Fibroblast of skin of abdomen (primary cell): ENCODE data around the gene CSN1S1. TPM values are rescaled to one million over a fixed set of nuclear protein-coding genes. Genes with fewer than 3 reads are reported as not detected.
"Not testable (repeated sequence)": the region's sequence is repeated elsewhere in the genome, so short reads cannot be mapped to it uniquely, and the experiment has no call there.

Experiments used
- DNase-seq: peaks from one replicate; pipeline ENCODE4 v3.0.0-alpha.2; 2013
- polyA plus RNA-seq, 2 experiments: library from polyadenylated mRNA; unstranded; fragments of 120-200 nt; gene quantifications; one replicate each; pipeline ENCODE4 v1.2.1, GENCODE V29; 2013; ENCODE audit not compliant: insufficient read length in 2 of 2

CSN1S1 gene, protein sequence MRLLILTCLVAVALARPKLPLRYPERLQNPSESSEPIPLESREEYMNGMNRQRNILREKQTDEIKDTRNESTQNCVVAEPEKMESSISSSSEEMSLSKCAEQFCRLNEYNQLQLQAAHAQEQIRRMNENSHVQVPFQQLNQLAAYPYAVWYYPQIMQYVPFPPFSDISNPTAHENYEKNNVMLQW
- not detected for polyA plus RNA-seq (2013, experiment 1 of 2; ENCODE audit: insufficient read length)
- polyA plus RNA-seq (2013, experiment 2 of 2; ENCODE audit: insufficient read length), result not detected

DNA sequence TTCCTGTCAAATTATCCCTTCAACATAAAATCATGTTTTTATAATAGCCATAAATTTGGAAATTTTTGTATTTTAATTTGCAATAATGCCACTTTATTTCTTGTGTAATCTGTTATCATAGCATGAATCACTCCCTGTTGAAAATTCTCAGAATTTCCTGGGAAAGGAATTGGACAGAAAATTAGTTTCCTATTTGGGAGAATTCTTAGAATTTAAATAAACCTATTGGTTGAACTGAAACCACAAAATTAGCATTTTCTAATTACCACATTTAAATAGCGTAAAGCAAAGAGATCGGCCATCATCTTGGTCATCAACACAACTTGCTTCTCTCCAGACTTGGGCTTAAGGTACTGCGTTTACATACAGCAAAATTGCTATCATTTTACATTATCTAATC is at the start of gene CSN1S1:
CSN1S1 (plus strand) TSS at position 301 of the 400 bp plus-strand sequence. CDS start 1,488 bp downstream, outside the sequence.
- no peak for DNase-seq

DNA sequence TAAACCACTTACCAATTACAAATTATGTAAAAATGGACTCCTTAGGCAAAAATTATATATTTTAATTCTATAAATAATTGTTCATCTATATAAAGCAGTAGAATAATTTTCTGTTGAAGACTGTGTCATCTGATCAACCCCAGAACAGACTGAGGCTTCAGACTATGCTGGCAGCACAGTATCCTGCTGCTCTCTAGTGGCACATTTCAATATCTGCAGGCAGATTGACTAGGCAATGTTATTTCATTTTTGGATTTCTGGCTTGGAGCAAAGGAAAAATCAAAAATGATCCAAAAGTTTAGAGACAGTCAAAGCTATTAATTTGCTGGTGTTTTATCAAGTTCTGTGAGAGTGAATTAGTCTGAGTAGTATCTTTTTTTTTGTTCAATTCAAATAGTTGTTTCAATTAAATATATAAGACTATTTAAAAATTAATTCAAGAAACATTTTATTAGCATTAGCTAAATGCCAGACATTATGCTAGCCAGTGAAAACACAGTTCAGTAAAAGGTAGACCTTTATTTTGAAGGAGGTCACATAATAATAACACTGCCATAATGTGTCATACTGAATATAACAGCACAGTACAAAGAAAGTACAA is 49.6 kb upstream of the CSN1S1 start:
- DNase-seq, result peak; percentile 48

DNA sequence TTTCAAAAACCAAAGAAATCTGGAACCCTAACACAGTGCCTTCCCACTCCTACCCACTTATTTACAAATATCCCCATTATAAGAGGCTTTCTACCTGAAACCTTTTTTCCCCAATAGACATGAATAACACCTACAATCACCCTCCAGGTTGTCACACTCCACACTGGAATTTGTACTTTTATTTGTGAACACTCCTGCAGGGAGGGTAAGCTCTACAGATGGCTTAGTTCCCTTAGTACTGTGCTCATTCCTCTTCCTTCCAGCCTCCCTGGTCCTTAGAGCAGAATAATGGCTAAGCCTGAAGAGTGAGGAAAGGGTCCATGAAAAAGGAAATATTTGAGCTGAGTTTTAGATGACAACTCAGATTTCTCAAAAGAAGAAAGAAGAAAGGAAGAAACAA is 48.7 kb upstream of the CSN1S1 start:
- DNase-seq, result no peak

DNA sequence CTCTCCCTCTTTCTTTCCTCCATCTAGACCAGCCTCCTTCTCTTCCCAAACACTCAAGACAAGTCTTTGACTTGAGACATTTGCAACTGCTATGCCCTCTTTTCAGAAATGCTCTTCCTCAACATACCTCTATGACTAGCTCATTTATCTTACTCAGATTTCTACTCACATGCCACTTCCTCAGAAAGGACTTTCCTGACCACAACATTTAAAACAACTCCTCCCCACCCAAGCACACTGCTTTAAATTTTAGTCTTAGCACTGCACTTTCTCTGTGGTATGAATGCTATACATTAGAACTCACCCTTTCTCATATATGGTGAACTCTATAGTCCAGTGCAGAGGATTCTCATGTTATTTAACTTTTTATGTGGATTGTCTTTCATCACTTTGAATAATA is 42.5 kb upstream of the CSN1S1 start:
- DNase-seq, result peak; percentile 18

DNA sequence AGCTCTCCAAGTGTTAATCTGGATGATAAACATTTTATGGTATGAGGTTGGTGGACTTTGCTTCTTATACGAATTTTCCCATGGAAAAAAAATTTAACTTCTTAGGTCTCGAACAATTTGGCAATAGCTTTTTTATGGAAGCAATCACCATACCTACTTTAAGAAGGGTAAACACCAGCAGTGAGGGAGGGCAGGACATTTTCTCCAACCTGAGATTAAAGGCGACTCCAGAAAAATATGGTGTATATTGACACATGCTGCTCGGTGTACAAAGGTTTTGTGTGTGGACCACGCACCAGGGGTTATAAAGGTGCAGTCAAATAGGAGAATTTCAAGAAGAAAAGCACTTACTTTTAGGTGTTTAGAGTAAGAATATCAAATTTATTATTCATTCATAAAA is 36.7 kb upstream of the CSN1S1 start:
- no peak for DNase-seq

DNA sequence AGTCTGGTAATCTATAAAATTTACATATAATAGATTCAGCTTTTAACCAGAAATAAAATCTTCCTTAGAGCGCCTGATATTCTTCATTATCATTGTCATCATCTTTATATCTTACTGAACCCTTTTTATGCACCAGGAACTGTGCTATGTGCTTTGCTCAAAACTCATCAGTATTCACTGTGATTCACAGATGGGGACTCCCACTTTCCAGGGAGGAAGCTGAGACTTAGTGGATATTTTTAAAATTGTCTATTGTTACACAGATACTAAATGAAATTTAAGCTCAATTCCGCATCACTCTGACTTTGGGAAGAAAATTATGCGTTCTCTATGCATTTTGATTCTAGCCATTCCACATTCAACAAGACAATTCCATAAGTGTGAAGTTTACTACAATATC is 36.1 kb upstream of the CSN1S1 start:
- no peak for DNase-seq

DNA sequence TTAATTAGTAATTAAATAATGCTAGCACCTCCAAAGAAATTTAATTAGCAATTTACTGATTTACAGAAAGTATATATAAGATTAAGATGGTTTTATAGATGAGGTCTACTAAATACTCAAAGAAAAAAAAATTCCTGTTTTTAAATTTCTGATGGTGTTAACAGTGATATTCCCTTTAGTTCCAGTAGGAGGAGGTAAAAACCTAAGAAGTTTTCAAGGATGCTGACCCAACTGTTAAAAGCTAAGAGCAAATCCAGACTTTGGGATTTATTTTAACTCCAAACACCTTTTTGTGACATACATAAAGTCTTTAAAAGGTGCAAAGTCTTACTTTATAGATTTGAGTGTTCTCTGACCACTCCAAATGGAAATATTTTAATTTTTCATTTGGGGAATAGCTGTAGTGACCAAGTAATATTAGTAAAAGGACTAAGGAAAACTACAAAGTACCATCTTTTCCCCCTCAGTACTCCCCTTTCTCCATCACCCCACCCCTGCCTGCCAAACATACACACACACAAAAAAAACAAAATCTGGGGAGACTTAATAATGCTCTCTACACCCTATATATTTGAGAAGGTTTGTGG is 34.2 kb upstream of the CSN1S1 start:
- DNase-seq, result no peak

DNA sequence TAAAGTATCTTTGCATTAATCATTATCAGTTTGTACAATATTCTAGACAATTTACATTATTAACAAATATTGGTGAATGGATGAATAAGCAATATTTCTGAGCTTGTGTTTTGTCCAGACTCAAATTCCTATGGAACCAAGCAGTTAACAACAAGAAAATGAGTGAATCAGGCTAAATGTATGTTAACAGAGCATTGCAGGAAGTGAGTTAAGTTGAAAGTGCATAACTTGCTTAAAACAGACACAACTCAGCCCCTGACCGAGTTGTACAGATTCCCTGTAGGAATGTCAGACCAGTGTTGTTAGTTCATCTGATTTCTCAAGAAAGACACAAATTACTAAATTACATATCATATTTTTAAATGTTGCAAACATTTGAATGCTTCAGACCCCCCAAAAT is 23.7 kb upstream of the CSN1S1 start:
- peak; percentile 65 for DNase-seq

DNA sequence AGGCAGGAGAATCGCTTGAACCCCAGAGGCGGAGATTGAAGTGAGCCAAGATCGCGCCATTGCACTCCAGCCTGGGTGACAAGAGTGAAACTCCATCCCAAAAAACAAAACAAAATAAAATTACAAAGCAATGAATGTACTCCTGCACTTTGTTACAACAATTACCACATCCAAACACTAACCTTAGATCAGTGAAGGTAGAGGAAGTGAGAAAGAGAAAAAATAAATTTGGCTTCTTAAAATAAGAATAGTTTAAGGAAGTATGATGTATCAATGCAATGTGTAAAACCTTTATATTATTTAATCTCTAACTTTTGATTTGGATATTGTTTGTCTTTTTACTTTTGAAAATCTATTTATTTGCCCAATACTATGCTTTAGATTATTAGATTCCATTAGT is 21.7 kb upstream of the CSN1S1 start:
- DNase-seq, result no peak

DNA sequence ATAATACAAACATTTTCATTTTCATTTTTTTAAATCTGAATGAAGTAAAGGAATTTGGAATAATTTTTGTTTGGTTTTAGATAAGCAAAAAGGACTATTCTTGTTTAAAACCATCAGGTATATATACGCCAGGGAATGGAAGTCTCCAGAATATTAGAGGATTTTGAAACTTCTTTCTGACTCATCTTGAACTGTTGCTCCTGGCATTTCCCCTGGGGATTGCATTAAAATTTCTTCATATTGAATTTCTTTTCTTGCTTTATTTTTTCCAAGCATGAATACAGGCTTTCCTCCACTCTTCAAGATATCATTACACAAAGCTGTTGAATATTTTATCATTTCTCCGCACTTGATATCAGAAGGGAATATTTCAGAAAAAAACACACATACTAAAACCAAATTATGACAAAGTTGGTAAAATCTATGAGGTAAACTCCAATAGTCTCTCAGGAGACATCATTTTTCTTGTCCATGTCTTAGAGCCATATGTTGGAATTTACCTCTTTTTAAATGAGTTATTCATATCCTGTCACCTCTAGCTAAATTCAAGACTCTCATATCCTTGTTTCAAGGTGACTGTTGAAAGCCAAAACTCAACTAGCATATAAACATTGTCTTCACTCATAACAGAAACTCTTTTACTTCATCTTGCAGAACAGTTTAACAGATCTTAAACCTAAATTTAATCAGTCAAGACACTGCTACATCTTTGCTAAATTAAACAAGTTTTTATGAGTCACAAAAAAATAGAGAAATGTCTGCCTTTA is 20.7 kb upstream of the CSN1S1 start:
- DNase-seq, result peak; percentile 59

DNA sequence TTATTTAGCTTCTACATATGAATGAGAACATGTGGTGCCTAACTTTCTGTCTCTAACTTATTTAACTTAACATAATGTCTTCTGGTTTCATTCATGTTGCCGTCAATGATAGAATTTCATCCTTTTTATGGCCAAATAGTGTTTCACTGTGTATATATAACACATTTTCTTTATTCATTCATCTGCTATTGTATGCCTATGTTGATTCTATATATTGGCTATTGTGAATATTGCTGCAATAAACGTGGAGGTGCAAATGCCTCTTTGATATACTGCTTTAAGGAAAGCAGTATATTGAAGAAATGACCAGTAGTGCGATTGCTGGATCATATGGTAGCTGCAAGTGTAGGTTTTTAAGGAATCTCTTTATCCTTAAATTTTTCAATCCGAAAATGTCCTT is 10.0 kb upstream of the CSN1S1 start:
- no peak for DNase-seq

DNA sequence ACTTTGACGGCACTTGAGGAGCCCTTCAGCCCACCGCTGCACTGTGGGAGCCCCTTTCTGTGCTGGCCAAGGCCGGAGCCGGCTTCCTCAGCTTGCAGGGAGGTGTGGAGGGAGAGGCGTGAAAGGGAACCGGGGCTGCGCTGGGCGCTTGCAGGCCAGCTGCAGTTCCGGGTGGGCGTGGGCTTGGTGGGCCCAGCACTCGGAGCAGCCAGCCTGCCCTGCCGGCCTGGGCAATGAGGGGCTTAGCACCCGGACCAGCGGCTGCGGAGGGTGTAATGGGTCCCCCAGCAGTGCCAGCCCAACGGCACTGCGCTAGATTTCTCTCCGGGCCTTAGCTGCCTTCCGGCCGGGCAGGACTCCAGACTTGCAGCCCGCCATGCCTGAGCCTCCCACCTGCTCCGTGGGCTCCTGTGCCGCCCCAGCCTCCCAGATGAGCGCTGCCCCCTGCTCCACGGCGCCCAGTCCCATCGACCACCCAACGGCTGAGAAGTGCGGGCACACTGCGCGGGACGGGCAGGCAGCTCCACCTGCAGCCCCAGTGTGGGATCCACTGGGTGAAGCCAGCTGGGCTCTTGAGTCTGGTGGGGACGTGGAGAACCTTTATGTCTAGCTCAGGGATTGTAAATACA is 7.0 kb upstream of the CSN1S1 start:
- not testable (repeated sequence) for DNase-seq

DNA sequence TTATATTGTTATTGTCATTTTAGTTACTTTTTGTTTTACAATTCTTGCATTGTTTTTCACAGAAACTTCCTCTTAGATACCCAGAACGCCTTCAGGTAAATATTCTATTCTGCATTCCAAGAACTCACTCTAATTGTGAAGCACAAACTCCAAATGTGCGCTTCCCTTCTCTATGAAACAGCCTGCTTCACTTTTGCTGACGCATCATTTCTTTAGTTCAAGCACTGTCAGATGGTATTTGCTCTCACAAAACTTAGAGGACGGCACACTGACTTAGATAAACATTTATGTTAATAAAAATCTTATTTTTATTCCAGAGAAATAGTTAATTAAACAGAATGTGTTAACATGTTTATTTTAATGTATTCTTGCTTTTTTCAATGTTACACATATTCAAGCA is 3.3 kb downstream of the CSN1S1 start:
- DNase-seq, result no peak

DNA sequence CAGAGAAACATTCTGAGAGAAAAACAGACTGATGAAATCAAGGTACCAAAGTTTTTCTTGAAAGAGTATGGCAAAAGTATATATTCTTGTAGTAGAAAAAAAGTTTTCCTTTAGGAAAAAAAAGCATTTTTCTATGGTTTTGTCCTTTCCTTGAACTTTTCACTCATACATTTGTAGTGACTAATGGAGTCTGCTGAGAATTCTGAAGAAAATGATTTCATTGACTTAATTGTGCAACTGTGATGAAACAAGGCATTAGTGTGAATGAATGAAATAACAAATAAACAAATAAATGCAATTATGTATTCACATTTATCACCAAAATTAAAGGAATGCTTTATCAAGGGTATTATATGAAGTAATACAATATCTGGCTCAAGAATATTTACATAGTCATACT is 5.7 kb downstream of the CSN1S1 start:
- DNase-seq, result peak; percentile 18

DNA sequence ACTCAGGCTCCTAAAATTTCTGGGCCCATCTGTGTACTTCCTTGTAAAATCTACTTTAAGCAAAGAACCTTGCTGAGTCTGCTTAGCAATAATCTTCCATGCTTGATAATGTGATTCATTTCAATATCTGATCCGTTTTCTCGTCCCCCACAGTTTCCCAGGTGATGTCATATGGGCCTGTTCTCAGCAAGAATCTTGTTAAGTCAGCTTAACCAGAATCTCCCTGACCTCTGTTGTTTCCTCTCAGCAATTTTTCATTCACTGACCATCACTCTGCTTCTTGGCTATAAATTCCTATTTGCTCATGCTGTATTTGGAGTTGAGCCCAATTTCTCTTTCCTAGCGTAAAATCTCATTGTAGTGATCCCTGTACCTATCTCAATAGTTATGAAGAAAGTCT is 20.7 kb downstream of the CSN1S1 start:
- no peak for DNase-seq

DNA sequence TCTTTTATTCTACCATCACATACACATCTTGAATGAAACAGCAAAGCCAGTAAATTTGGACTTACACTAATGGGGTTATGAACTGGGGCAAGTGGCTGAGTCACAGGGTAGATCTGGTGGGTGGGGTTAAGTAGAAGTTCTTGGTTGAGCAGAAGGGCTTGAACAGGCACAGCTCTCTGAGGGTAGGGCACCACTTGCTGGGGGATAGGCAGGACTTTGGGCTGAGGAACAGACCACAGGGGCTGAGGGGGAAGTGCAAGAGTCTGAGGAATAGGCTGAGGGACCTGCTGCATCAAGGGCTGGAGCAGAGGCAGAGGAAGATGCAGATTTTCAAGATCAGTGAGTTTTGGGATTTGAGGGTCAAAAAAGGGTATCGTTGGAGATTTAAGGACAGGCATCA is 26.3 kb downstream of the CSN1S1 start:
- no peak for DNase-seq

DNA sequence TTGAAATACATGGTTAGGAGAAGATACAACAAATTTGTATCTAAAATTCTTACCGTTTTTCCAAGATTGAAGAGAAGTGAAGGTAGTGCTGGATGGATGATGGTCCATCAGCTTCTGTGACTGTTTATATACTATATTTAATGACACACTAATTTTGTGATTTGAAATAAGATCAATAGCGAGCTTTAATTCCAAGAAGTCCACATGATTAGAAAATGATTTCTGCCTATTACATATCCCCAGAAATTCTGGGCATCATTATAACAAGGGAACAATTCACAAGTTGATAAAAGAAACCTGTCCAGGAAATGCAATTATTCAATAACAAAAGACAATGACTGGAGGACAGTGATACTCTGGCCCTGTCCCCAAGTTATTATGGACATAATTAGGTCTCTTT is 34.8 kb downstream of the CSN1S1 start, which contains the start of gene CSN2:
CSN2 (minus strand) TSS at position 101 of the 400 bp plus-strand sequence. CDS start 4,733 bp downstream, outside the sequence.
- DNase-seq, result no peak

DNA sequence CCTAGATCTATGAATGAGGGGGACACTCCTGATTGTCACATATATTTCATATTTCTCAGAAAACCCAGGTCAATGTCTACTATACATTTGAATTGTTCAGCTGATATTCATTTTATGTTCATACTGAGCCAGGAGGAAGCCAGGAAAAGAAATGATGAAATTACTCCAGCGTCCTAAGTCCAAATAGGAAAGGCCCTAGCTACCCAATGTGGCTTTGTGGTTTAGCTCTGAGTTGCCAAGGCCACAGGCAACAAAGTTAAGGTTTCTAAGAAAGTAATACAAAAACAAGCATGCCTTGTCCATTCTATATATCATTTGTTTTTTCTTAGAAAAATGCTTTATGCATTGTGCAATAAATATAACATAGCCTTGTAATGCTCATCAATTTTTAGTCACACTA is 39.2 kb downstream of the CSN1S1 start:
- DNase-seq, result no peak

DNA sequence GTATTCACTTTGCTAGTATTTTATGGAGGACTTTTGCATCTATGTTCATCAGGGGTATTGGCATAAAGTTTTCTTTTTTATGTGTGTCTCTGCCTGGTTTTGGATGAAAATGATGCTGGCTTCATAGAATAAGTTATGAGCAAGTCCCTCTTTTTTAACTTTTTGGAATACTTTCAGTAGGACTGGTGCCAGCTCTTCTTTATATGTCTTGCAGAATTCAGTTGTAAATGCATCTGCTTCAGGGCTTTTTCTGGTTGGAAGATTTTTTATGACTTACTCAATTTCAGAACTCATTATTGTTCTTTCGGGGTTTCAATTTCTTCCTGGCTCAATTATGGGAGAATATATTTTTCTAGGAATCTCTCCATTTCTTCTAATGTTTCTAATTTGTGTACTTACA is 43.8 kb downstream of the CSN1S1 start:
- no peak for DNase-seq

DNA sequence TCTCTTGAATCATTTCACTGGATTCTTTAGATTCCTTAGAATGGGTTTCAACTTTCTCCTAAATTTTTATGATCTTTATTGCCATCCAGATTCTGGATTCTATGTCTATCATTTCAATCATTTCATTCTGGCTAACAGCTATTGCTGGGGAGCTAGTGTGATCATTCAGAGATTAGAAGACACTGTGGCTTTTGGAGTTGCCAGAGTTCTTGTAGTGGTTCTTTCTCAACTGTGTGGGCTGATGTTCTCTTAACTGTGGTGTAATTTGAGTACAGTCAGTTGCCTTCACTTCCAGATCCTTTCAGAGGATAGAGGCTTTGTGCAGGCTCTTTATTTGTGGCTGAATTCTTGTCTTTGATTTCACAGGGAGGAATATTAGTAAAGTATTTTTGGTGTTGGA is 46.7 kb downstream of the CSN1S1 start:
- no peak for DNase-seq

DNA sequence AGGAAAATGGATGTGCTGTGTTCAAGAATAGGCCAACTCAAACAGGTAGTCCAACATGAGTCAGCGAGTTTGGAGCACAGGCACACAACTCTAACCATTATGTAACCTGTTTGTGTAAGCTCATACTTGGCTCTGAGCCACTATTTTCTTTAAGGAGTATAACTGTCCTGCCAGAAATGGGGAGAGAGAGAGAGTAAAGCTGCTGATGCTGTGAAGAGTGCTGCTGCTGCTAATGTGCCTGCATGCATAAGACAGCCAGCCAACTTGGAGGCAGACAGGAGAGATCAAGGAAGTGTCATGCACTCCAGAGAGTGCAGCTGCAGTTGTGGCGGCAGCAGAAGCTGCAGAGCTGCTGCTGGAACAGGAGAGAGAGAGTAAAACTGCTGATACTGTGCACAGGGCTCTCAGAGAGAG is 53.2 kb downstream of the CSN1S1 start:
- peak; percentile 6 for DNase-seq

DNA sequence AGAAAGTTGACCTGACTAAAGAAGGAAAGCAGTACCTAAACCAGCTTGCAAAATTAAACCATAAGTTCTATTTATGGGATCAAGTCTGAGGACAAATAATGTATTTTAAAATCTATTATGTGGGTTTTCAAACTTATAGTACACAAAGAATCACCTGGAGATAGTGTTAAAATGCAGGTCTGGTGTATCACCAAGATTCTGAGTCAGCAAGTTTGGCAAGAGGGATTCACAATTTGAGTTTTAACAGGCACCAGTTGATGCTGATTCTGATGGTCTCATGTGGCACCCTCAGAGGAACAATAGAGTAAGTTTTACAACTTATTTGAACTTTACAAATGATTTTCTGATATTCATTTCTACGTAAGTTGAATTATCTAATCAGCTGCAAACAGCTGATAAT is 55.8 kb downstream of the CSN1S1 start:
- DNase-seq, result no peak

DNA sequence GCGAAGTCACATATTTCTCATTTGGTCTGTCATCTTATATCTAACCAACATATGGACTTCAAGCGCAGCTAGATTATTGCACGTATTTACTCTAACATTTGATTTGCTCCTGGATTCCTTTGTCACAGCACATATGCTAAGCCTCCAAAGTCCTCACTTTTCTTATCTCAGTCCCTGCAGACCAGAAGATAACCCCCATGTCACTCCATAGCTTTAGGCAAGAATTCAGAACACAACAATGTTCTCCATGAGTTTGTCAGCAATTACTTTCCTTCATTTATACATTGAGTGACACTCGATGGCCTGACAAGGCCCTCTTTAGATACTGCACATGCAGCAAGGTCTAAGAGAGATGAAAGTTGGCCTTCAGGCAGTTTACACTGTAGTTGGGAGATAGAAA is 60.1 kb downstream of the CSN1S1 start:
- no peak for DNase-seq
